ENCODE measurements around the gene PHF21B.

- TF ChIP-seq, protein P1, sequence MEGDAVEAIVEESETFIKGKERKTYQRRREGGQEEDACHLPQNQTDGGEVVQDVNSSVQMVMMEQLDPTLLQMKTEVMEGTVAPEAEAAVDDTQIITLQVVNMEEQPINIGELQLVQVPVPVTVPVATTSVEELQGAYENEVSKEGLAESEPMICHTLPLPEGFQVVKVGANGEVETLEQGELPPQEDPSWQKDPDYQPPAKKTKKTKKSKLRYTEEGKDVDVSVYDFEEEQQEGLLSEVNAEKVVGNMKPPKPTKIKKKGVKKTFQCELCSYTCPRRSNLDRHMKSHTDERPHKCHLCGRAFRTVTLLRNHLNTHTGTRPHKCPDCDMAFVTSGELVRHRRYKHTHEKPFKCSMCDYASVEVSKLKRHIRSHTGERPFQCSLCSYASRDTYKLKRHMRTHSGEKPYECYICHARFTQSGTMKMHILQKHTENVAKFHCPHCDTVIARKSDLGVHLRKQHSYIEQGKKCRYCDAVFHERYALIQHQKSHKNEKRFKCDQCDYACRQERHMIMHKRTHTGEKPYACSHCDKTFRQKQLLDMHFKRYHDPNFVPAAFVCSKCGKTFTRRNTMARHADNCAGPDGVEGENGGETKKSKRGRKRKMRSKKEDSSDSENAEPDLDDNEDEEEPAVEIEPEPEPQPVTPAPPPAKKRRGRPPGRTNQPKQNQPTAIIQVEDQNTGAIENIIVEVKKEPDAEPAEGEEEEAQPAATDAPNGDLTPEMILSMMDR (IDR thresholded peaks at IDR 0.05), result no peak
- no peak for TF ChIP-seq ZFX (IDR thresholded peaks at IDR 0.05; ENCODE audit: borderline replicate concordance)
Measured at GRCh38 chr22:44892243-44892642, 117.6 kb downstream of the PHF21B start.
